CD14-positive monocyte (primary cell): ENCODE data around the gene PRR30. TPM values are rescaled to one million over a fixed set of nuclear protein-coding genes. Genes with fewer than 3 reads are reported as not detected.

Experiments
- DNase-seq, 3 donors: peaks; one replicate each; pipeline ENCODE4 v3.0.0-alpha.2; 2011 to 2022
- H2AFZ ChIP-seq: 2 replicates; pipeline ENCODE4 v1.6.0; 2012; ENCODE audit warnings: mild to moderate bottlenecking, low read depth, low read length, inconsistent platforms; ENCODE audit not compliant: insufficient read depth, poor library complexity, severe bottlenecking
- H3K27ac ChIP-seq, 2 donors: 1 replicate in 1 of 2; 2 replicates in 1 of 2; pipeline ENCODE4 v1.5.1; 2012 to 2013; ENCODE audit warnings: low read length in 2 of 2, control low read depth in 1 of 2, inconsistent platforms in 1 of 2, low read depth in 1 of 2, mild to moderate bottlenecking in 1 of 2
- H3K27me3 ChIP-seq, 2 donors: one replicate each; pipeline versions ENCODE4 v1.6.0 to v1.6.1; 2011 to 2013; ENCODE audit warnings: low read length in 2 of 2; ENCODE audit not compliant: control insufficient read depth in 2 of 2, insufficient read depth in 2 of 2
- H3K36me3 ChIP-seq, 2 donors: replicated peaks in 1 of 2; 1 replicate in 1 of 2; 2 replicates in 1 of 2; pipeline versions ENCODE4 v1.5.1 to v1.6.1; 2012 to 2013; ENCODE audit warnings: low read length in 2 of 2, control low read depth in 1 of 2, inconsistent platforms in 1 of 2, mild to moderate bottlenecking in 1 of 2; ENCODE audit not compliant: insufficient read depth in 2 of 2, control insufficient read depth in 1 of 2
- H3K4me1 ChIP-seq, 2 donors: 1 replicate in 1 of 2; 2 replicates in 1 of 2; pipeline versions ENCODE4 v1.5.1 to v1.6.1; 2012 to 2013; ENCODE audit warnings: low read length in 2 of 2, control low read depth in 1 of 2, inconsistent platforms in 1 of 2, mild to moderate bottlenecking in 1 of 2, moderate library complexity in 1 of 2; ENCODE audit not compliant: insufficient read depth in 2 of 2, control insufficient read depth in 1 of 2
- H3K4me2 ChIP-seq: replicated peaks from 2 replicates; pipeline ENCODE3; 2012; ENCODE audit warnings: low read length, moderate library complexity, mild to moderate bottlenecking; ENCODE audit not compliant: poor library complexity, severe bottlenecking; ENCODE audit errors: extremely low read depth
- H3K4me3 ChIP-seq, 3 experiments: fragments of 200-600 bp in 1 of 3; sonication (generic) in 1 of 3; replicated peaks in 1 of 3; 1 replicate in 2 of 3; 2 replicates in 1 of 3; pipeline ENCODE4 v1.5.1; 2011 to 2013; ENCODE audit warnings: low read length in 3 of 3, mild to moderate bottlenecking in 3 of 3, control low read depth in 2 of 3, low read depth in 2 of 3, inconsistent platforms in 1 of 3, moderate library complexity in 1 of 3
- H3K79me2 ChIP-seq: 2 replicates; pipeline ENCODE4 v1.6.0; 2012; ENCODE audit warnings: mild to moderate bottlenecking, control low read depth, inconsistent platforms, low read length, moderate library complexity; ENCODE audit not compliant: insufficient read depth
- H3K9ac ChIP-seq: 2 replicates; pipeline ENCODE4 v1.6.0; 2017; ENCODE audit warnings: low read length, mild to moderate bottlenecking; ENCODE audit not compliant: insufficient read depth, poor library complexity, severe bottlenecking
- H3K9me3 ChIP-seq, 2 donors: replicated peaks in 1 of 2; 1 replicate in 1 of 2; 2 replicates in 1 of 2; pipeline versions ENCODE4 v1.5.1 to v1.6.1; 2012 to 2013; ENCODE audit warnings: low read length in 2 of 2, control low read depth in 1 of 2; ENCODE audit not compliant: control insufficient read depth in 1 of 2, insufficient read depth in 1 of 2
- H4K20me1 ChIP-seq: 2 replicates; pipeline ENCODE4 v1.6.0; 2012; ENCODE audit warnings: mild to moderate bottlenecking, low read length, control low read depth, moderate library complexity; ENCODE audit not compliant: insufficient read depth
- H3K27ac Mint-ChIP-seq, 7 donors: one replicate each; pipeline ENCODE4 v1.8.0; 2020; ENCODE audit warnings: mild to moderate bottlenecking in 7 of 7, mixed read lengths in 7 of 7, moderate library complexity in 6 of 7, inconsistent platforms in 2 of 7
- H3K27me3 Mint-ChIP-seq, 3 donors: one replicate each; pipeline ENCODE4 v1.8.0; 2021 to 2022; ENCODE audit warnings: low read depth in 3 of 3, mild to moderate bottlenecking in 3 of 3, mixed read lengths in 3 of 3, moderate library complexity in 3 of 3, inconsistent platforms in 1 of 3
- H3K36me3 Mint-ChIP-seq, 2 donors: one replicate each; pipeline ENCODE4 v1.8.0; 2020; ENCODE audit warnings: mixed read lengths in 2 of 2, inconsistent platforms in 1 of 2, mild to moderate bottlenecking in 1 of 2
- H3K4me1 Mint-ChIP-seq: one replicate; pipeline ENCODE4 v1.8.0; 2020; ENCODE audit warnings: mild to moderate bottlenecking, mixed read lengths
- H3K4me3 Mint-ChIP-seq, 2 donors: one replicate each; pipeline ENCODE4 v1.8.0; 2020; ENCODE audit warnings: mild to moderate bottlenecking in 2 of 2, mixed read lengths in 2 of 2, moderate library complexity in 1 of 2
- H3K9me3 Mint-ChIP-seq, 7 donors: one replicate each; pipeline ENCODE4 v1.8.0; 2020 to 2022; ENCODE audit warnings: mixed read lengths in 7 of 7, mild to moderate bottlenecking in 6 of 7, moderate library complexity in 6 of 7, inconsistent platforms in 2 of 7
- WGBS: methylation state at CpG from one replicate; pipeline ENCODE4 v1.1.5; 2013; ENCODE audit warnings: missing lambda C conversion rate; ENCODE audit not compliant: insufficient coverage; 5-methylcytosine and 5-hydroxymethylcytosine counted together
- intact Hi-C, 2 donors: fragments of 100-400 bp; cut with micrococcal nuclease; formaldehyde crosslinking; loops; one replicate each; pipeline versions ENCODE4 v1.15.0 to v1.15.1; 2023
- polyA plus RNA-seq, 3 donors: library from polyadenylated mRNA; depleted of rRNA in 1 of 3; unstranded in 2 of 3; stranded (reverse) in 1 of 3; fragments of 300-500 nt in 2 of 3; fragments of >200 nt in 1 of 3; fragmentation: Illumina TruSeq in 2 of 3; gene quantifications; 1 replicate in 2 of 3; 2 replicates in 1 of 3; pipeline ENCODE4 v1.2.3, GENCODE V29; 2012 to 2021
- TF ChIP-seq, protein P1 (sequence below): fragments of 200-600 bp; IDR thresholded peaks from one replicate; pipeline ENCODE4 v1.8.0; 2022; ENCODE audit warnings: antibody characterized with exemption, mild to moderate bottlenecking

The PRR30 gene
- polyA plus RNA-seq, 3 donors: not detected

DNA sequence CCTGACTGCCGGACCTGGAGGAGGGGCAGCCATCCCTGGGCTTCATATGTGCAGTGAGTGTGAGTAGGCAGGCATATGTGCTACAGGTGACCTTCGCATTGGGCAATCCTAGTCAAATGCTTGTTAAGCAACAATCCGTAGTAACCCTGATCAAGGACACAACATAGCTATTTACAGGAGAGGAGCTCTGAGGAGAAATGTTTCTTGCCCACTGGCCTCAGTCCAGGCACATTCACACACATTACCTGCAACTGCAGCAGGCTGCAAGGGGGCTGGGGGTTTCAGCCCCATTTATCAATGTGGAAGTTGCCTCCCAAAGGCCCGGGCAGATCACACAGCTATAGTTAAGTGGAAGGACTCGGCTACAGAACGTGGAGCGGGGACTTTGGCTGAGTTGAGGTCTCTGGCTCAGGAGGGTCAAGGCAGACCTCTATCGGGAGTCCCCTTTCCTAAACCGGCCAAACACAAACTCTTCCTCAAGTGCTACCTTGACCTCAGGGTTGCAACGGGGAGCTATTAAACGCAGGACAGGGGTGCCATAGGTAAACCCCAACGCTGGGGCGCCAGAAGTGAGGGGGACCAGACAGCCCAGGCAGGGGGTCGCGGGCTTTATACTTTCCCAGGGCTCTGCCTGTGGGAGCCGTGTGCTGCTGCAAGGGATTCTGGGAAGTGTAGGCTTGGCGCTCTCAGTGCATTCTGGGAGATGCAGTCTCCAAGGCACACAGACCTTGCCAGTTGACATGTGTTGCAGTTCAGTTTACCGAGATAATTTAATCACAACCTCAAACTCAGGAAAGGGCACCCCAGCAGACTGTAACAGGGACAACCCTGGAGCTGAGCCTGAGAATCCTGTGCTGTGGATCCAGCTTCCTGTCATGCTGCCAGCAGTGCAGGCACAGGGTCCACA is 43.2 kb downstream of the PRR30 start:
- Histone ChIP-seq H3K4me3 (peak overlapping the region; percentile 44 to 78 (median 48)), H4K20me1 (no peaks in the 10 kb centered on the region), H3K9ac (no peak overlapping the region), H3K9me3 (no peaks in the 10 kb centered on the region), H3K36me3 (no peaks in the 10 kb centered on the region), H3K4me1 (peaks cover 23 to 24% of the 10 kb centered on the region in 2 donors), H3K27ac (peak overlapping the region; percentile 21 to 77), H3K4me2 (peak overlapping the region; percentile 87), H2AFZ (peak overlapping the region; percentile 97), H3K27me3 (no peaks in the 10 kb centered on the region), H3K79me2 (no peaks in the 10 kb centered on the region)
- peak overlapping the region; percentile 80 to 96 (median 90) for H3K27ac Mint-ChIP-seq
- H3K36me3 Mint-ChIP-seq: peaks cover 0 to 3% of the 10 kb centered on the region in 2 donors
- TF ChIP-seq, protein P1, sequence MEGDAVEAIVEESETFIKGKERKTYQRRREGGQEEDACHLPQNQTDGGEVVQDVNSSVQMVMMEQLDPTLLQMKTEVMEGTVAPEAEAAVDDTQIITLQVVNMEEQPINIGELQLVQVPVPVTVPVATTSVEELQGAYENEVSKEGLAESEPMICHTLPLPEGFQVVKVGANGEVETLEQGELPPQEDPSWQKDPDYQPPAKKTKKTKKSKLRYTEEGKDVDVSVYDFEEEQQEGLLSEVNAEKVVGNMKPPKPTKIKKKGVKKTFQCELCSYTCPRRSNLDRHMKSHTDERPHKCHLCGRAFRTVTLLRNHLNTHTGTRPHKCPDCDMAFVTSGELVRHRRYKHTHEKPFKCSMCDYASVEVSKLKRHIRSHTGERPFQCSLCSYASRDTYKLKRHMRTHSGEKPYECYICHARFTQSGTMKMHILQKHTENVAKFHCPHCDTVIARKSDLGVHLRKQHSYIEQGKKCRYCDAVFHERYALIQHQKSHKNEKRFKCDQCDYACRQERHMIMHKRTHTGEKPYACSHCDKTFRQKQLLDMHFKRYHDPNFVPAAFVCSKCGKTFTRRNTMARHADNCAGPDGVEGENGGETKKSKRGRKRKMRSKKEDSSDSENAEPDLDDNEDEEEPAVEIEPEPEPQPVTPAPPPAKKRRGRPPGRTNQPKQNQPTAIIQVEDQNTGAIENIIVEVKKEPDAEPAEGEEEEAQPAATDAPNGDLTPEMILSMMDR: no peak
- H3K27me3 Mint-ChIP-seq: peaks cover 0 to 3% (median 3%) of the 10 kb centered on the region in 3 donors
- intact Hi-C loops: loop anchor here (5.0 kb wide), 4 partner anchors 36 to 206 kb away; partner anchors contain the start of genes PREB (in 2 of the 2), ATRAID (in 1 of the 2), SLC5A6 (in 1 of the 2) and TRIM54 (in 1 of the 2)
- H3K4me3 Mint-ChIP-seq: peak overlapping the region; percentile 84 to 93
- no peaks in the 10 kb centered on the region for H3K9me3 Mint-ChIP-seq
- WGBS: 54% methylated on average over 4 of the region's 18 CpGs
- peaks cover 21% of the 10 kb centered on the region for H3K4me1 Mint-ChIP-seq
- peak; percentile 48 to 65 (median 55) for DNase-seq

DNA sequence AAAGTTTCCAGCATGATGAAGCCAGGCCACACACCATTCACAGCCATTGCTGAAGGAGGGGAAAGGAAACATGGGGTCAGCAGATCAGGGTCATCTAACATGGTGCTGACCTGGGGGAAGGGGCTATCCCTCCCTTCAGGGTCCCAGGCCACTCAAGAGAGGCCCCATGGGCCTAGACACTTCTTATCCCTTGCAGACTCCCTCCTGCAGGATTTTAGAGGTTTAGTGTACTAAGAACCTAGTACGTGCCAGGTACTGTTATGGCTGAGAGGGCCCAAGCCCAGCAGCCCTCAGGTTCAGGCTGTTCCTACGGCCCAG is 43.8 kb downstream of the PRR30 start:
- Histone ChIP-seq H3K27ac (no peak overlapping the region), H4K20me1 (no peaks in the 10 kb centered on the region), H3K9me3 (no peaks in the 10 kb centered on the region), H3K9ac (no peak overlapping the region), H3K79me2 (no peaks in the 10 kb centered on the region), H3K27me3 (no peaks in the 10 kb centered on the region), H3K4me2 (peak overlapping the region; percentile 87), H2AFZ (peak overlapping the region; percentile 97), H3K4me3 (no peak overlapping the region), H3K36me3 (no peaks in the 10 kb centered on the region), H3K4me1 (peaks cover 23 to 24% of the 10 kb centered on the region in 2 donors)
- WGBS: 100% methylated on average over 2 of the region's 2 CpGs
- H3K27ac Mint-ChIP-seq: peak overlapping the region in 1 of 7 donors; percentile 50
- peaks cover 0 to 3% of the 10 kb centered on the region in 2 donors for H3K36me3 Mint-ChIP-seq
- peaks cover 21% of the 10 kb centered on the region for H3K4me1 Mint-ChIP-seq
- H3K27me3 Mint-ChIP-seq: peaks cover 0 to 3% (median 3%) of the 10 kb centered on the region in 3 donors
- no peak overlapping the region for H3K4me3 Mint-ChIP-seq
- no peaks in the 10 kb centered on the region for H3K9me3 Mint-ChIP-seq
- TF ChIP-seq, protein P1: no peak
- DNase-seq: no peak
- intact Hi-C loops: loop anchor here (5.0 kb wide), 4 partner anchors 37 to 207 kb away; partner anchors contain the start of genes PREB (in 2 of the 2), ATRAID (in 1 of the 2), SLC5A6 (in 1 of the 2) and TRIM54 (in 1 of the 2)
